ENCODE data around the gene FGD4.

GRCh38 chr12:32418221-32418620, 18.9 kb downstream of the FGD4 start:
- TF ChIP-seq MAX (IDR thresholded peaks at IDR 0.05; ENCODE audit: insufficient read depth, insufficient read length) (no peak), EZH2 (IDR thresholded peaks at IDR 0.05; ENCODE audit: borderline replicate concordance, low read depth, low read length, severe bottlenecking) (no peak), POLR2A (IDR thresholded peaks at IDR 0.05; ENCODE audit: low read depth, low read length) (no peak), CTCF (IDR thresholded peaks at IDR 0.05; ENCODE audit: extremely low read depth in 1 of 2, insufficient read depth in 1 of 2, low read depth in 1 of 2, low read length in 2 of 2) (no peak), POLR2AphosphoS5 (IDR thresholded peaks at IDR 0.05; ENCODE audit: insufficient read depth, low read depth, low read length) (no peak), JUN (IDR thresholded peaks at IDR 0.05; ENCODE audit: borderline replicate concordance, insufficient read depth, insufficient read length, low read depth) (no peak), GATA2 (IDR thresholded peaks at IDR 0.05; ENCODE audit: insufficient read depth, insufficient read length, low read depth, low read length) (no peak), FOS (IDR thresholded peaks at IDR 0.05; ENCODE audit: borderline replicate concordance, insufficient read depth, low read length) (no peak)

All from endothelial cell of umbilical vein (primary cell).